Ramos (cell line): ENCODE data around the gene POLL.
"Not testable (repeated sequence)": the region's sequence is repeated elsewhere in the genome, so short reads cannot be mapped to it uniquely, and the experiment has no call there.

Experiments used
- in situ Hi-C: fragments of 300-500 bp; cut with MboI; formaldehyde crosslinking; loops from one replicate; pipeline ENCODE4 v1.14.3; 2022; ENCODE audit warnings: low sequenced_read_pairs; ENCODE audit not compliant: unreplicated experiment

POLL gene

GRCh38 chr10:101587725-101588653 lies at the start of gene POLL, which contains the start of gene DPCD:
Gene POLL (minus strand): TSS chr10:101588257. CDS start chr10:101587360, 897 bp downstream.
Gene DPCD (plus strand): TSS chr10:101588321. CDS start chr10:101588337, 16 bp downstream.
- in situ Hi-C loops: no loop called here

- in situ Hi-C loops: not testable (repeated sequence)
These were observed 45.5 kb upstream of the POLL start for GRCh38 chr10:101633510-101633909.

GRCh38 chr10:101631821-101632475 lies 43.9 kb upstream of the POLL start:
- in situ Hi-C loops: no loop called here

- in situ Hi-C loops: no loop called here
These were observed 42.5 kb upstream of the POLL start for GRCh38 chr10:101630633-101630920.

- in situ Hi-C loops: no loop called here
These were observed 42.0 kb upstream of the POLL start for GRCh38 chr10:101629837-101630632.

- in situ Hi-C loops: no loop called here
These were observed 37.9 kb upstream of the POLL start for GRCh38 chr10:101625821-101626412.

- in situ Hi-C loops: no loop called here
These were observed 36.6 kb upstream of the POLL start for GRCh38 chr10:101624526-101625102.

- in situ Hi-C loops: no loop called here
These were observed 35.5 kb upstream of the POLL start for GRCh38 chr10:101623528-101623927.

- in situ Hi-C loops: no loop called here
These were observed 31.9 kb upstream of the POLL start for GRCh38 chr10:101619983-101620382.

- in situ Hi-C loops: no loop called here
These were observed 30.8 kb upstream of the POLL start for GRCh38 chr10:101618871-101619270.

- in situ Hi-C loops: no loop called here
These were observed 29.9 kb upstream of the POLL start for GRCh38 chr10:101617824-101618568.

- in situ Hi-C loops: no loop called here
These were observed 29.2 kb upstream of the POLL start for GRCh38 chr10:101617102-101617823.

- in situ Hi-C loops: no loop called here
These were observed 28.5 kb upstream of the POLL start for GRCh38 chr10:101616415-101617101.

GRCh38 chr10:101615525-101616116 lies 27.6 kb upstream of the POLL start:
- in situ Hi-C loops: no loop called here

- in situ Hi-C loops: no loop called here
These were observed 26.8 kb upstream of the POLL start for GRCh38 chr10:101614663-101615524.

- in situ Hi-C loops: no loop called here
These were observed 25.6 kb upstream of the POLL start for GRCh38 chr10:101613646-101614045.

- in situ Hi-C loops: no loop called here
These were observed 24.8 kb upstream of the POLL start for GRCh38 chr10:101612872-101613271.
